ENCODE data around the gene ALOX5.
"Not testable (repeated sequence)": the region's sequence is repeated elsewhere in the genome, so short reads cannot be mapped to it uniquely, and the experiment has no call there.

Gene ALOX5

GRCh38 chr10:45466784-45467183 is 92.8 kb downstream of the ALOX5 start:
- no peak for DNase-seq (ENCODE audit: low read depth, low spot score)

GRCh38 chr10:45468079-45468478 is 94.1 kb downstream of the ALOX5 start:
- no peak for DNase-seq (ENCODE audit: low read depth, low spot score)

GRCh38 chr10:45470098-45471012 is 96.3 kb downstream of the ALOX5 start:
- DNase-seq (ENCODE audit: low read depth, low spot score) = no peak

GRCh38 chr10:45471059-45471458 is 97.0 kb downstream of the ALOX5 start:
- DNase-seq (ENCODE audit: low read depth, low spot score) = no peak

GRCh38 chr10:45471531-45472310 is 97.7 kb downstream of the ALOX5 start:
- no peak for DNase-seq (ENCODE audit: low read depth, low spot score)

- no peak for DNase-seq (ENCODE audit: low read depth, low spot score)
Observed at GRCh38 chr10:45473126-45473525, 99.1 kb downstream of the ALOX5 start.

GRCh38 chr10:45476559-45476958 is 102.5 kb downstream of the ALOX5 start:
- DNase-seq (ENCODE audit: low read depth, low spot score) = no peak

- no peak for DNase-seq (ENCODE audit: low read depth, low spot score)
Observed at GRCh38 chr10:45480294-45480693, 106.3 kb downstream of the ALOX5 start.

GRCh38 chr10:45481100-45481499 is 107.1 kb downstream of the ALOX5 start:
- DNase-seq (ENCODE audit: low read depth, low spot score) = not testable (repeated sequence)

GRCh38 chr10:45483002-45483401 is 109.0 kb downstream of the ALOX5 start:
- DNase-seq (ENCODE audit: low read depth, low spot score) = no peak

GRCh38 chr10:45487735-45488134 is 113.7 kb downstream of the ALOX5 start:
- no peak for DNase-seq (ENCODE audit: low read depth, low spot score)

- no peak for DNase-seq (ENCODE audit: low read depth, low spot score)
Observed at GRCh38 chr10:45488365-45488764, 114.3 kb downstream of the ALOX5 start.

- no peak for DNase-seq (ENCODE audit: low read depth, low spot score)
Observed at GRCh38 chr10:45490277-45490676, 116.3 kb downstream of the ALOX5 start.

GRCh38 chr10:45491061-45491460 is 117.0 kb downstream of the ALOX5 start:
- no peak for DNase-seq (ENCODE audit: low read depth, low spot score)

All from iPS DF 19.7 (cell line).